ENCODE measurements around the gene SORL1.
"Not testable (repeated sequence)": the region's sequence is repeated elsewhere in the genome, so short reads cannot be mapped to it uniquely, and the experiment has no call there.

SORL1 gene

GRCh38 chr11:121625777-121626506, 173.8 kb downstream of the SORL1 start:
- no peak for DNase-seq
- in situ Hi-C loops (cut with HindIII; ENCODE audit: low pct_ligation_motif_present, low pct_unique_long_range_greater_than_20kb, low sequenced_read_pairs), result no loop called here

GRCh38 chr11:121626507-121626875, 174.4 kb downstream of the SORL1 start:
- no peak for DNase-seq
- in situ Hi-C loops (cut with HindIII; ENCODE audit: low pct_ligation_motif_present, low pct_unique_long_range_greater_than_20kb, low sequenced_read_pairs), result no loop called here

GRCh38 chr11:121626980-121627379, 174.9 kb downstream of the SORL1 start:
- no peak for DNase-seq
- in situ Hi-C loops (cut with HindIII; ENCODE audit: low pct_ligation_motif_present, low pct_unique_long_range_greater_than_20kb, low sequenced_read_pairs), result no loop called here

GRCh38 chr11:121630041-121630440, 177.9 kb downstream of the SORL1 start:
- in situ Hi-C loops (cut with HindIII; ENCODE audit: low pct_ligation_motif_present, low pct_unique_long_range_greater_than_20kb, low sequenced_read_pairs), result no loop called here

GRCh38 chr11:121631456-121631855, 179.3 kb downstream of the SORL1 start:
- in situ Hi-C loops (cut with HindIII; ENCODE audit: low pct_ligation_motif_present, low pct_unique_long_range_greater_than_20kb, low sequenced_read_pairs), result no loop called here
- DNase-seq, result no peak

More at GRCh38 chr11:121630041-121630440, 177.9 kb downstream of the SORL1 start:
- DNase-seq, result peak; percentile 47

GRCh38 chr11:121634273-121634672, 182.2 kb downstream of the SORL1 start:
- in situ Hi-C loops (cut with HindIII; ENCODE audit: low pct_ligation_motif_present, low pct_unique_long_range_greater_than_20kb, low sequenced_read_pairs), result no loop called here
- no peak for DNase-seq

- DNase-seq, result no peak
- in situ Hi-C loops (cut with HindIII; ENCODE audit: low pct_ligation_motif_present, low pct_unique_long_range_greater_than_20kb, low sequenced_read_pairs), result no loop called here
Observed at GRCh38 chr11:121634889-121635288, 182.8 kb downstream of the SORL1 start.

- in situ Hi-C loops (cut with HindIII; ENCODE audit: low pct_ligation_motif_present, low pct_unique_long_range_greater_than_20kb, low sequenced_read_pairs), result no loop called here
- no peak for DNase-seq
Observed at GRCh38 chr11:121636081-121636799, 184.1 kb downstream of the SORL1 start.

- in situ Hi-C loops (cut with HindIII; ENCODE audit: low pct_ligation_motif_present, low pct_unique_long_range_greater_than_20kb, low sequenced_read_pairs), result no loop called here
- DNase-seq, result no peak
Observed at GRCh38 chr11:121636800-121637176, 184.7 kb downstream of the SORL1 start.

GRCh38 chr11:121637587-121637986, 185.5 kb downstream of the SORL1 start:
- in situ Hi-C loops (cut with HindIII; ENCODE audit: low pct_ligation_motif_present, low pct_unique_long_range_greater_than_20kb, low sequenced_read_pairs), result not testable (repeated sequence)

GRCh38 chr11:121643479-121644186, 191.5 kb downstream of the SORL1 start:
- in situ Hi-C loops (cut with HindIII; ENCODE audit: low pct_ligation_motif_present, low pct_unique_long_range_greater_than_20kb, low sequenced_read_pairs), result no loop called here
- no peak for DNase-seq

More at GRCh38 chr11:121637587-121637986, 185.5 kb downstream of the SORL1 start:
- DNase-seq, result not testable (repeated sequence)

- in situ Hi-C loops (cut with HindIII; ENCODE audit: low pct_ligation_motif_present, low pct_unique_long_range_greater_than_20kb, low sequenced_read_pairs), result no loop called here
- DNase-seq, result no peak
Observed at GRCh38 chr11:121644187-121644512, 192.0 kb downstream of the SORL1 start.

GRCh38 chr11:121645001-121645400, 192.9 kb downstream of the SORL1 start:
- no peak for DNase-seq
- in situ Hi-C loops (cut with HindIII; ENCODE audit: low pct_ligation_motif_present, low pct_unique_long_range_greater_than_20kb, low sequenced_read_pairs), result no loop called here

GRCh38 chr11:121645596-121645995, 193.5 kb downstream of the SORL1 start:
- DNase-seq, result no peak
- in situ Hi-C loops (cut with HindIII; ENCODE audit: low pct_ligation_motif_present, low pct_unique_long_range_greater_than_20kb, low sequenced_read_pairs), result no loop called here

- no peak for DNase-seq
- in situ Hi-C loops (cut with HindIII; ENCODE audit: low pct_ligation_motif_present, low pct_unique_long_range_greater_than_20kb, low sequenced_read_pairs), result no loop called here
Observed at GRCh38 chr11:121648306-121648705, 196.2 kb downstream of the SORL1 start.

- in situ Hi-C loops (cut with HindIII; ENCODE audit: low pct_ligation_motif_present, low pct_unique_long_range_greater_than_20kb, low sequenced_read_pairs), result no loop called here
Observed at GRCh38 chr11:121649798-121650197, 197.7 kb downstream of the SORL1 start.

GRCh38 chr11:121650351-121651256, 198.5 kb downstream of the SORL1 start:
- DNase-seq, result no peak
- in situ Hi-C loops (cut with HindIII; ENCODE audit: low pct_ligation_motif_present, low pct_unique_long_range_greater_than_20kb, low sequenced_read_pairs), result no loop called here

More at GRCh38 chr11:121649798-121650197, 197.7 kb downstream of the SORL1 start:
- DNase-seq, result no peak

- DNase-seq, result no peak
- in situ Hi-C loops (cut with HindIII; ENCODE audit: low pct_ligation_motif_present, low pct_unique_long_range_greater_than_20kb, low sequenced_read_pairs), result no loop called here
Observed at GRCh38 chr11:121651257-121651605, 199.1 kb downstream of the SORL1 start.

GRCh38 chr11:121652971-121653370, 200.9 kb downstream of the SORL1 start:
- DNase-seq, result no peak
- in situ Hi-C loops (cut with HindIII; ENCODE audit: low pct_ligation_motif_present, low pct_unique_long_range_greater_than_20kb, low sequenced_read_pairs), result no loop called here

Data from ACHN (cell line).